Measurements from ENCODE around the gene ACTN3. TPM values are rescaled to one million over a fixed set of nuclear protein-coding genes. Genes with fewer than 3 reads are reported as not detected.
A peak's percentile ranks its signal among the peaks of the same experiment; 100 is the strongest.
"Not testable (repeated sequence)": the region's sequence is repeated elsewhere in the genome, so short reads cannot be mapped to it uniquely, and the experiment has no call there.

ACTN3 gene
- total RNA-seq, 2 experiments from 2014 or later = 0.06 to 0.12 TPM

GRCh38 chr11:66593303-66593635, 46.6 kb downstream of the ACTN3 start:
- Mint-ChIP-seq H3K9me3 (no peaks in the 10 kb centered on the region), H3K4me3 (peak overlapping the region; percentile 100), H3K36me3 (peaks cover 3% of the 10 kb centered on the region), H3K27ac (peak overlapping the region; percentile 97), H3K27me3 (no peaks in the 10 kb centered on the region), H3K4me1 (peaks cover 23% of the 10 kb centered on the region)
- no peak for DNase-seq

GRCh38 chr11:66593650-66594049, 46.9 kb downstream of the ACTN3 start:
- Mint-ChIP-seq H3K9me3 (no peaks in the 10 kb centered on the region), H3K27me3 (no peaks in the 10 kb centered on the region), H3K4me3 (peak overlapping the region; percentile 100), H3K4me1 (peaks cover 23% of the 10 kb centered on the region), H3K27ac (peak overlapping the region; percentile 97), H3K36me3 (peaks cover 3% of the 10 kb centered on the region)
- DNase-seq = no peak

- peaks cover 23% of the 10 kb centered on the region for H3K4me1 Mint-ChIP-seq
- no peaks in the 10 kb centered on the region for H3K9me3 Mint-ChIP-seq
- H3K27me3 Mint-ChIP-seq = no peaks in the 10 kb centered on the region
- peaks cover 3% of the 10 kb centered on the region for H3K36me3 Mint-ChIP-seq
- peak overlapping the region; percentile 46 for H3K4me3 Mint-ChIP-seq
- DNase-seq = no peak
- H3K27ac Mint-ChIP-seq = peak overlapping the region; percentile 68
Observed at GRCh38 chr11:66595245-66595904, 48.7 kb downstream of the ACTN3 start.

DNA sequence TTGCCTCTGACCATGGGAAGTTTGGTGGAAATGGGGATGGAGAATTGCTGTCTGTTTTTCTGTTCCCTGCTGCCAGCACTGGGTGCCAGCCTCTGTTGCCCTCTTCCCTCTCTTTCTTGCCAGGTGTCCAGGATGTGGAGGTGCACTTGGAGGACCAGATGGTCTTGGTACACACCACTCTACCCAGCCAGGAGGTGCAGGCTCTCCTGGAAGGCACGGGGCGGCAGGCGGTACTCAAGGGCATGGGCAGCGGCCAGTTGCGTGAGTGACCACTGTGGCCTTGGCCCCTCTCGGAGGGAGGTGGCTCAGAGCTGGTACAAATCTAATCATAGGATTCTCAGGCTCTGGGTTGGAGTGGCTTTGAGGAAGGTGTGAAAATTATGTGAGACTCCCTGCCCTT, 52.3 kb downstream of the ACTN3 start:
- Mint-ChIP-seq H3K36me3 (no peaks in the 10 kb centered on the region), H3K27ac (no peak overlapping the region), H3K9me3 (no peaks in the 10 kb centered on the region), H3K4me1 (peaks cover 12% of the 10 kb centered on the region), H3K27me3 (no peaks in the 10 kb centered on the region), H3K4me3 (no peak overlapping the region)
- DNase-seq = no peak

- peaks cover 5% of the 10 kb centered on the region for H3K4me1 Mint-ChIP-seq
- H3K36me3 Mint-ChIP-seq = peaks cover 1% of the 10 kb centered on the region
- H3K27ac Mint-ChIP-seq = no peak overlapping the region
- DNase-seq = no peak
- no peak overlapping the region for H3K4me3 Mint-ChIP-seq
- no peaks in the 10 kb centered on the region for H3K9me3 Mint-ChIP-seq
- H3K27me3 Mint-ChIP-seq = no peaks in the 10 kb centered on the region
Observed at GRCh38 chr11:66600219-66600618, 53.5 kb downstream of the ACTN3 start.

- no peaks in the 10 kb centered on the region for H3K27me3 Mint-ChIP-seq
- H3K27ac Mint-ChIP-seq = no peak overlapping the region
Observed at GRCh38 chr11:66600631-66601233, 54.0 kb downstream of the ACTN3 start.

DNA sequence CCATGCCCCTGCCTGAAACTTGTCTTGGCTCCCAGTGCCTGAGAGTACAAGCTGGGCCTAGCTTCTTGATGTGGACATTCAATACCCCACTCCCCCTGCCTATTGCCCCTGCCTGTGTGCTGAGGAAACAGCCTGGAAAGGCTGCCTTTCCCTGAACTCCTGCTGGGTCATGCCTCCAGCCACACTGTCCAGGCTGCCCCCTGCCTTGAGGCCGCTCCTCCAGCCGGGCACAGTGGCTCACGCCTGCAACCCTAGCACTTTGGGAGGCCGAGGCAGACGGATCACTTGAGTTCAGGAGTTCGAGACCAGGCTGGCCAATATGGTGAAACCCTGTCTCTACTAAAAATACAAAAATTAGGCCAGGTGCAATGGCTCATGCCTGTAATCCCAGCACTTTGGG, 56.4 kb downstream of the ACTN3 start:
- DNase-seq = no peak
- Mint-ChIP-seq H3K27me3 (no peaks in the 10 kb centered on the region), H3K36me3 (peaks cover 4% of the 10 kb centered on the region), H3K27ac (no peak overlapping the region), H3K4me1 (no peaks in the 10 kb centered on the region), H3K4me3 (no peak overlapping the region), H3K9me3 (no peaks in the 10 kb centered on the region)

More at GRCh38 chr11:66600631-66601233, 54.0 kb downstream of the ACTN3 start:
- H3K9me3 Mint-ChIP-seq = no peaks in the 10 kb centered on the region
- peaks cover under 1% of the 10 kb centered on the region for H3K4me1 Mint-ChIP-seq
- peaks cover 1% of the 10 kb centered on the region for H3K36me3 Mint-ChIP-seq
- DNase-seq = no peak
- H3K4me3 Mint-ChIP-seq = no peak overlapping the region

DNA sequence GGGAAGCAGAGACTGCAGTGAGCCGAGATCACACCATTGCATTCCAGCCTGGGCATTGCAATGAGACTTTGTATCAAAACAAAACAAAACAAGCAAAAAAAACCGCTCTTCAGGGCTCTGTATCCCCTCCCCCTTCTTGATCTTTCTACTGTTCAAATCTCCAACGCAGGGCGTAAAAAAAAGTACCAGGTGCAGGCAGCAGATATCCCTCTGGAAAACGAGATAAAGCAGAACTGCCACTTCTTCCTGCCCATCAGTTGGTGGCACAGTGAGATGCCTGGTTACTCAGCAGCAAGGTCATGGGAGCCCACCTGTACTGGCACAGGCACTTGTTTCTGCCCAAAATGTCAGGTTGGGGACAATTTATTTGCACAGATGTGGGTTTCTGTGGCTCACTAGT, 57.5 kb downstream of the ACTN3 start:
- no peak overlapping the region for H3K27ac Mint-ChIP-seq
- no peaks in the 10 kb centered on the region for H3K4me1 Mint-ChIP-seq
- H3K4me3 Mint-ChIP-seq = no peak overlapping the region
- no peaks in the 10 kb centered on the region for H3K9me3 Mint-ChIP-seq
- H3K36me3 Mint-ChIP-seq = peaks cover 4% of the 10 kb centered on the region
- no peak for DNase-seq
- no peaks in the 10 kb centered on the region for H3K27me3 Mint-ChIP-seq

- not testable (repeated sequence) for H3K36me3 Mint-ChIP-seq, H3K4me3 Mint-ChIP-seq, DNase-seq, H3K4me1 Mint-ChIP-seq, H3K27me3 Mint-ChIP-seq, H3K27ac Mint-ChIP-seq, H3K9me3 Mint-ChIP-seq
Observed at GRCh38 chr11:66606608-66607007, 59.9 kb downstream of the ACTN3 start.

DNA sequence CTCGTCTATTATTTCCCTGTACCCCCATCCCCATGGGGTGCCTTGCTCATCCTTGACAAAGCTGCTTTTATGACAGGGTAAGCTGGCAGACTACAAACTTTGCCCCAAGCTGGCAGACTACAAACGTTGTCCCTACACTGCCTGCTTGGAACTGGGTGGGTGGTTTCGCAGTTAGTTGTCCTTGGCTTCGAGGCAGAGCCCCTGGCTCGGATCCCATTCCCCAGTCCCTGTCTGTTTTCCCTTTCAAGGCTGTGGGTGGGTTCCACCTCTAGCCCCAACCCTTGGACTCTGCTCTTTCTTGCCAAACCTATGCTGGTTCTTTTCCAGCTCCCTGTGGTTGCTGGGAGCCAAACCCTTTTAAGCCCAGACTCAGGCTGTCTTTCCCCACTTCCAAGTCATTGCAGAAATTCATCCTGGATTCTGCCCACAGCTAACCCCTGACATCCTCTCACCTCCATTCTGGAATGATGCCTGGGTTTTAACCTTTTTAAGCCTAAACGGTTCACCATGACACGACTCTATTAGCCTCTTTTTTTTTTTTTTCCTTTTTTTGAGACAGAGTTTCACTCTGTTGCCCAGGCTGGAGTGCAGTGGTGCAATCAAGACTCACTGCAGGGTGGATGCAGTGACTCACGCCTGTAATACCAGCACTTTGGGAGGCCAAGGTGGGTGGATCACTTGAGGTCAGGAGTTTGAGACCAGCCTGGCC, 60.6 kb downstream of the ACTN3 start:
- H3K36me3 Mint-ChIP-seq = peaks cover 4% of the 10 kb centered on the region
- H3K27me3 Mint-ChIP-seq = no peaks in the 10 kb centered on the region
- no peaks in the 10 kb centered on the region for H3K9me3 Mint-ChIP-seq
- no peak overlapping the region for H3K4me3 Mint-ChIP-seq
- peaks cover 8% of the 10 kb centered on the region for H3K4me1 Mint-ChIP-seq
- H3K27ac Mint-ChIP-seq = no peak overlapping the region
- no peak for DNase-seq

- Mint-ChIP-seq H3K4me3 (no peak overlapping the region), H3K36me3 (peaks cover 4% of the 10 kb centered on the region), H3K27ac (no peak overlapping the region), H3K27me3 (no peaks in the 10 kb centered on the region), H3K4me1 (peaks cover 8% of the 10 kb centered on the region), H3K9me3 (no peaks in the 10 kb centered on the region)
- no peak for DNase-seq
Observed at GRCh38 chr11:66609721-66610617, 63.3 kb downstream of the ACTN3 start.

DNA sequence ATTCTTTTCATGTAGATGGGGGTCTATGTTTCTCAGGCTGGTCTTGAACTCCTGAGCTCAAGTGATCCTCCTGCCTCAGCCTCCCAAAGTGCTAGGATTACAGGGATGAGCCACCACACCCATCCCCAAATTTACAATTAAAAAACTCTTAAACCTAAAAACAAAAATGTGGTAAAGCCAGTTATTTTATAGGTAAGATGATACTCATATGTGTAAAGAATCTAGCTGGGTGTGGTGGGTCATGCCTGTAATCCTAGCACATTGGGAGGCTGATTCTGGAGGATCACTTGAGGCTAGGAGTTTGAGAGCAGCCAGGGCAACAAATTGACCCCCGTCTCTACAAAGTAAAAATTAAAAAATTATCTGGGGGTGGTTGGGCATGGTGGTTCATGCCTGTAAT, 65.8 kb downstream of the ACTN3 start:
- Mint-ChIP-seq H3K4me1 (peaks cover 11% of the 10 kb centered on the region), H3K9me3 (no peaks in the 10 kb centered on the region), H3K36me3 (peaks cover 24% of the 10 kb centered on the region), H3K27me3 (no peaks in the 10 kb centered on the region), H3K4me3 (no peak overlapping the region), H3K27ac (no peak overlapping the region)
- DNase-seq = no peak
